Esophagus (tissue), 2 donors: Measurements from ENCODE around the gene TMEM150C. TPM values are rescaled to one million over a fixed set of nuclear protein-coding genes. Genes with fewer than 3 reads are reported as not detected.
"Not testable (repeated sequence)": the region's sequence is repeated elsewhere in the genome, so short reads cannot be mapped to it uniquely, and the experiment has no call there.

ENCODE experiments used
- H3K27ac ChIP-seq, 2 donors: one replicate each; pipeline ENCODE4 v1.5.1; 2013; ENCODE audit warnings: low read depth in 2 of 2, mild to moderate bottlenecking in 2 of 2, inconsistent platforms in 1 of 2, low read length in 1 of 2, moderate library complexity in 1 of 2
- H3K27me3 ChIP-seq, 2 donors: one replicate each; pipeline ENCODE4 v1.6.1; 2013; ENCODE audit warnings: low read length in 2 of 2, control low read depth in 1 of 2, mild to moderate bottlenecking in 1 of 2; ENCODE audit not compliant: insufficient read depth in 2 of 2, control insufficient read depth in 1 of 2
- H3K36me3 ChIP-seq, 2 donors: one replicate each; pipeline ENCODE4 v1.6.1; 2013; ENCODE audit warnings: low read length in 1 of 2; ENCODE audit not compliant: control insufficient read depth in 2 of 2, insufficient read depth in 2 of 2
- H3K4me1 ChIP-seq, 2 donors: one replicate each; pipeline ENCODE4 v1.6.1; 2013; ENCODE audit warnings: low read length in 1 of 2; ENCODE audit not compliant: control insufficient read depth in 2 of 2, insufficient read depth in 2 of 2
- H3K4me3 ChIP-seq, 2 donors: one replicate each; pipeline ENCODE4 v1.5.1; 2013; ENCODE audit warnings: low read length in 2 of 2, mild to moderate bottlenecking in 2 of 2, low read depth in 1 of 2, moderate library complexity in 1 of 2
- H3K9me3 ChIP-seq, 2 donors: one replicate each; pipeline ENCODE4 v1.6.1; 2013; ENCODE audit warnings: mild to moderate bottlenecking in 2 of 2, low read depth in 1 of 2, low read length in 1 of 2, moderate library complexity in 1 of 2; ENCODE audit not compliant: control insufficient read depth in 2 of 2, insufficient read depth in 1 of 2
- WGBS, 2 donors: extraction: QIAGEN DNeasy Blood & Tissue Kit; methylation state at CpG; one replicate each; pipeline ENCODE4 v1.1.7; 2013; 5-methylcytosine and 5-hydroxymethylcytosine counted together
- polyA plus RNA-seq, 2 donors: library from polyadenylated mRNA; stranded (reverse); fragments of 200-250 nt; gene quantifications; one replicate each; pipeline ENCODE4 v1.2.3, GENCODE V29; 2013
- donor health status: healthy with polysubstance abuse.
- donor health status: Bipolar disorder and iron deficiency.

The TMEM150C gene
- polyA plus RNA-seq, 2 donors: 1.2 to 4.0 TPM

- no peak overlapping the region for H3K27ac ChIP-seq
- H3K4me3 ChIP-seq: no peak overlapping the region
- H3K36me3 ChIP-seq: no peaks in the 10 kb centered on the region
- no peaks in the 10 kb centered on the region for H3K27me3 ChIP-seq
- H3K9me3 ChIP-seq: no peaks in the 10 kb centered on the region
- H3K4me1 ChIP-seq: no peaks in the 10 kb centered on the region
- 77 to 81% methylated on average over 3 of the region's 3 CpGs for WGBS, 2 donors
Measured at GRCh38 chr4:82553020-82553419, 8.8 kb downstream of the TMEM150C start.

- no peaks in the 10 kb centered on the region for H3K4me1 ChIP-seq
- no peaks in the 10 kb centered on the region for H3K27me3 ChIP-seq
- 77 to 85% methylated on average over 2 of the region's 2 CpGs for WGBS, 2 donors
- no peaks in the 10 kb centered on the region for H3K36me3 ChIP-seq
- H3K9me3 ChIP-seq: no peaks in the 10 kb centered on the region
- H3K27ac ChIP-seq: no peak overlapping the region
- no peak overlapping the region for H3K4me3 ChIP-seq
Measured at GRCh38 chr4:82551734-82552133, 10.1 kb downstream of the TMEM150C start.

- 96 to 98% methylated on average over 3 of the region's 3 CpGs for WGBS, 2 donors
- H3K36me3 ChIP-seq, H3K4me3 ChIP-seq, H3K27ac ChIP-seq, H3K27me3 ChIP-seq, H3K9me3 ChIP-seq, H3K4me1 ChIP-seq: not testable (repeated sequence)
Measured at GRCh38 chr4:82547850-82548249, 13.9 kb downstream of the TMEM150C start.

GRCh38 chr4:82543131-82543530, 18.7 kb downstream of the TMEM150C start:
- 90 to 97% methylated on average over 1 of the region's 1 CpG for WGBS, 2 donors

GRCh38 chr4:82542642-82543041, 19.1 kb downstream of the TMEM150C start:
- Histone ChIP-seq H3K4me1 (no peaks in the 10 kb centered on the region), H3K27ac (no peak overlapping the region), H3K27me3 (no peaks in the 10 kb centered on the region), H3K36me3 (no peaks in the 10 kb centered on the region), H3K9me3 (no peaks in the 10 kb centered on the region), H3K4me3 (no peak overlapping the region)
- 73 to 89% methylated on average over 3 of the region's 3 CpGs for WGBS, 2 donors

More at GRCh38 chr4:82543131-82543530, 18.7 kb downstream of the TMEM150C start:
- no peaks in the 10 kb centered on the region for H3K27me3 ChIP-seq
- H3K4me1 ChIP-seq: no peaks in the 10 kb centered on the region
- H3K27ac ChIP-seq: no peak overlapping the region
- H3K9me3 ChIP-seq: no peaks in the 10 kb centered on the region
- H3K4me3 ChIP-seq: no peak overlapping the region
- H3K36me3 ChIP-seq: no peaks in the 10 kb centered on the region

- no peaks in the 10 kb centered on the region for H3K27me3 ChIP-seq
- H3K4me3 ChIP-seq: no peak overlapping the region
- no peaks in the 10 kb centered on the region for H3K36me3 ChIP-seq
- H3K27ac ChIP-seq: no peak overlapping the region
- H3K9me3 ChIP-seq: no peaks in the 10 kb centered on the region
- no peaks in the 10 kb centered on the region for H3K4me1 ChIP-seq
- WGBS, 2 donors: 77 to 90% methylated on average over 3 of the region's 3 CpGs
Measured at GRCh38 chr4:82529322-82529721, 32.5 kb downstream of the TMEM150C start.

GRCh38 chr4:82528868-82529267, 32.9 kb downstream of the TMEM150C start:
- H3K4me1 ChIP-seq: no peaks in the 10 kb centered on the region
- H3K4me3 ChIP-seq: no peak overlapping the region
- 64 to 67% methylated on average over 4 of the region's 4 CpGs for WGBS, 2 donors
- H3K9me3 ChIP-seq: no peaks in the 10 kb centered on the region
- no peaks in the 10 kb centered on the region for H3K27me3 ChIP-seq
- no peaks in the 10 kb centered on the region for H3K36me3 ChIP-seq
- no peak overlapping the region for H3K27ac ChIP-seq

- 70 to 85% methylated on average over 2 of the region's 2 CpGs for WGBS, 2 donors
- Histone ChIP-seq H3K36me3 (no peaks in the 10 kb centered on the region), H3K27me3 (no peaks in the 10 kb centered on the region), H3K9me3 (no peaks in the 10 kb centered on the region), H3K4me3 (no peak overlapping the region), H3K27ac (no peak overlapping the region), H3K4me1 (no peaks in the 10 kb centered on the region)
Measured at GRCh38 chr4:82528074-82528473, 33.7 kb downstream of the TMEM150C start.

GRCh38 chr4:82525307-82525911, 36.4 kb downstream of the TMEM150C start:
- Histone ChIP-seq H3K4me1 (no peaks in the 10 kb centered on the region), H3K36me3 (no peaks in the 10 kb centered on the region), H3K27ac (no peak overlapping the region), H3K9me3 (no peaks in the 10 kb centered on the region), H3K27me3 (no peaks in the 10 kb centered on the region), H3K4me3 (no peak overlapping the region)
- 66 to 74% methylated on average over 4 of the region's 4 CpGs for WGBS, 2 donors

- Histone ChIP-seq H3K4me1 (no peaks in the 10 kb centered on the region), H3K27ac (no peak overlapping the region), H3K36me3 (no peaks in the 10 kb centered on the region), H3K9me3 (no peaks in the 10 kb centered on the region), H3K4me3 (no peak overlapping the region), H3K27me3 (no peaks in the 10 kb centered on the region)
- 58 to 60% methylated on average over 6 of the region's 6 CpGs for WGBS, 2 donors
Measured at GRCh38 chr4:82524570-82525152, 37.1 kb downstream of the TMEM150C start.
